ENCODE data around the gene RARB. TPM values are rescaled to one million over a fixed set of nuclear protein-coding genes. Genes with fewer than 3 reads are reported as not detected.
A peak's percentile ranks its signal among the peaks of the same experiment; 100 is the strongest.

RARB gene
- total and polyA plus RNA-seq, 9 donors: 12.0 to 23.2 (median 16.1) TPM

DNA sequence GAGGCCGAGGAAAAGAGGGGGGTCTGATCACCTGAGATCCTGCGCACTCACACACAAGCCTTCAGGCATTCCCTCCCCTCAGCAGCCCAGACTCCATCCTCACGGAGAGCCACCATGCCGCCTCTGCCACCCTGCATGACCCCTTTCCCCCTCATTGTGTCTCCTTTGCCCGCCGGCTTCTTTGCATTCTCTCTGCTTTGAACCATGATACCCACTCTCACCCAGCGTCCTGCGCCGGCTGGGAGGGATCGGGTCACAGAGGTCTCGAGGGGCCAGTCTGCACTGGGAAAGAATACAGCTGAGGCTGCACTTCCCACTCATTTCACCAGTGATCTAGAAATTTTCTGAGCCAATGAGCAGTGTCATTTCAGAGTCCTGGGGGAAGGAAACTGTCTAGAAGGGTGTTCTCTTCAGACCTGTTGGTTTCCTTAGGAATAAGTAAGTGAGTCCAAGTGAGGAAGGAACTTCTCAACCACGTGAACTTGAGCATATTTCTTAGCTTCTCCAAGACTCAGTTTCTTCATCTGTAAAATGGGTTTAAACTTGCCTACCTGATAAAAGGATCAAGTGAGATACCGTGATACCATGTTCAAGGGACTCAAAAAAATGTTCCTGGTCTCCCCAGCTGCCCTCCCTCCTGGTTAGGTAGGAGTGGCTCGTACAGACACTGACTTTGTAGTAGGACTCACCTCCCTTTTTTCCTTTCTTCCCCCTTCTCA is 139.9 kb downstream of the RARB start:
- H3K27ac ChIP-seq (ENCODE audit: low read length): no peak overlapping the region

DNA sequence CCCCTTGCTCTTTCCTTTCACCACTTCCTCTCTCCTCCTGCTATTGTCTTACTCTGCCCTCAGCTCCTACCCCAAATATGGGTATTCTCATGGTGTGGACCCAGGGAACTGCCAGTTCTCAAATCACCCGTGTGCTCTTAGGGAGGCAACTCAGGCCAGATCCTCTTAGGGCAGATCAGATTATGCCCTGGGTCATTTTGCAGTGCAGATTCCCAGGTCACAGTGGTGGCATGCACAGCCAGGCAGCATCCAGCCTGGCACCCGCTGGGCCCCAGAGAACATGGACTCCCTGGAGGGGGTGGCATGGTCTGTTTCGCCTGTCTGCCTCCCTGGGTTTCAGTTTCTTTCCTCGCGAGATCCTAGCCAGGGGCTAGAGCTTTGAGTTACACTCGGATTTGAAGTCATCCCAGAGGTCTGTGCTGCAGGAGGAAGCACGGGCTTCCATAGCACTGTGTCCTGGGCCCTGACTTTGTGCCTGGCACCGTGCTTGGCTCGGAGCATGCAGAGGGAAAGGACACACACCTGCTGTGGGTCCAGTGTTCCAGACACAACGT is 140.5 kb downstream of the RARB start:
- Histone ChIP-seq H3K27ac (ENCODE audit: low read length) (no peak overlapping the region), H3K36me3 (ENCODE audit: control insufficient read depth, insufficient read depth, low read length) (peaks cover 13% of the 10 kb centered on the region), H3K4me1 (ENCODE audit: control insufficient read depth, insufficient read depth, low read length) (peaks cover 12% of the 10 kb centered on the region), H3K4me3 (ENCODE audit: low read length) (no peak overlapping the region), H3K27me3 (ENCODE audit: control insufficient read depth, insufficient read depth, low read length) (no peaks in the 10 kb centered on the region), H3K9me3 (replicated peaks; ENCODE audit: control insufficient read depth, low read depth, low read length) (no peaks in the 10 kb centered on the region)
- no peak for DNase-seq
- WGBS (ENCODE audit: insufficient coverage): 89% methylated on average over 7 of the region's 10 CpGs

More for the DNA sequence above, 139.9 kb downstream of the RARB start:
- no peaks in the 10 kb centered on the region for H3K9me3 ChIP-seq (replicated peaks; ENCODE audit: control insufficient read depth, low read depth, low read length)
- 97% methylated on average over 13 of the region's 14 CpGs for WGBS (ENCODE audit: insufficient coverage)
- H3K27me3 ChIP-seq (ENCODE audit: control insufficient read depth, insufficient read depth, low read length): no peaks in the 10 kb centered on the region
- H3K4me1 ChIP-seq (ENCODE audit: control insufficient read depth, insufficient read depth, low read length): peaks cover 7% of the 10 kb centered on the region
- no peak for DNase-seq
- peaks cover 13% of the 10 kb centered on the region for H3K36me3 ChIP-seq (ENCODE audit: control insufficient read depth, insufficient read depth, low read length)
- no peak overlapping the region for H3K4me3 ChIP-seq (ENCODE audit: low read length)

DNA sequence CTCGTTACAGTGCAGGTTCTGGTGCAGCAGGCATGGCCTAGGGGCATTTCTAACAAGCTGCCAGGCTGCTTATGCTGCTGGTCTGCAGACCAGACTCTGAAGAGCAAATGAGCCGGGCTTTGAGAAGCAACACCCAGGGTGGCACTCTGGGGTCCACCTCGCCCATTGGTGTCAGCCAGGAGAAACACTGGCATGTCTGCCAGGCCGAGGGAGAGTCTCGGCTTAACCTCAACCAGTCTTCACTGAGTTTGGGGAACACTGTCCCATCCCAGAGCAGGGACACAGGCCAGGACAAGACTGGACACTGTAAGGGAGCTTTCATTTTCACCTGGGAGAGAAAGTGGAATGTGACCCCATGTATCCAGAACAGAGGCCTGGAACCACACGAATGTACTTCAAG is 143.2 kb downstream of the RARB start:
- H3K4me1 ChIP-seq (ENCODE audit: control insufficient read depth, insufficient read depth, low read length): peaks cover 17% of the 10 kb centered on the region
- peaks cover 8% of the 10 kb centered on the region for H3K36me3 ChIP-seq (ENCODE audit: control insufficient read depth, insufficient read depth, low read length)
- WGBS (ENCODE audit: insufficient coverage): 83% methylated on average over 4 of the region's 6 CpGs
- no peaks in the 10 kb centered on the region for H3K27me3 ChIP-seq (ENCODE audit: control insufficient read depth, insufficient read depth, low read length)
- no peak for DNase-seq
- no peaks in the 10 kb centered on the region for H3K9me3 ChIP-seq (replicated peaks; ENCODE audit: control insufficient read depth, low read depth, low read length)
- H3K27ac ChIP-seq (ENCODE audit: low read length): no peak overlapping the region
- H3K4me3 ChIP-seq (ENCODE audit: low read length): no peak overlapping the region

DNA sequence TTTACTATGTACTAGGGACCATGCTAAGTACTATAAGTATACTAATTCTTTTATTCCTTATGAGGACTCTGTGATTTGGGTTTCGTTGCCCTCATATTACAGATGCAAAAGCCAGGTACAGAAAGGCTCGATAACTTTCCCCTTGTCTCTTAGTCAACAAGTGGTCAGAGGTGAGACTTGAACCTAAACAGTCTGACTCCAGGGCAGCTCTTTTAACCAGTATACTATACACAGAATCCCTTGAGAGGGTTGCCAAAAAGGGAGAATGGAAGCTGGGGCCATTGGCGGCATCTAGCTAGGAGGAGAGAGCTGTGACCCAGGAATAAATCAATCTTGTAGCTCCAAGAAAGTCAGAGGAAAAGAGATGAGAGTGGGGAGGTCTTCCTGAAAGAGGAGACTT is 144.3 kb downstream of the RARB start:
- Histone ChIP-seq H3K4me3 (ENCODE audit: low read length) (no peak overlapping the region), H3K9me3 (replicated peaks; ENCODE audit: control insufficient read depth, low read depth, low read length) (no peaks in the 10 kb centered on the region), H3K27me3 (ENCODE audit: control insufficient read depth, insufficient read depth, low read length) (no peaks in the 10 kb centered on the region), H3K27ac (ENCODE audit: low read length) (no peak overlapping the region), H3K4me1 (ENCODE audit: control insufficient read depth, insufficient read depth, low read length) (peaks cover 21% of the 10 kb centered on the region), H3K36me3 (ENCODE audit: control insufficient read depth, insufficient read depth, low read length) (peaks cover 8% of the 10 kb centered on the region)
- DNase-seq: no peak
- WGBS (ENCODE audit: insufficient coverage): no CpG with 5 or more reads among the region's 3 CpGs

DNA sequence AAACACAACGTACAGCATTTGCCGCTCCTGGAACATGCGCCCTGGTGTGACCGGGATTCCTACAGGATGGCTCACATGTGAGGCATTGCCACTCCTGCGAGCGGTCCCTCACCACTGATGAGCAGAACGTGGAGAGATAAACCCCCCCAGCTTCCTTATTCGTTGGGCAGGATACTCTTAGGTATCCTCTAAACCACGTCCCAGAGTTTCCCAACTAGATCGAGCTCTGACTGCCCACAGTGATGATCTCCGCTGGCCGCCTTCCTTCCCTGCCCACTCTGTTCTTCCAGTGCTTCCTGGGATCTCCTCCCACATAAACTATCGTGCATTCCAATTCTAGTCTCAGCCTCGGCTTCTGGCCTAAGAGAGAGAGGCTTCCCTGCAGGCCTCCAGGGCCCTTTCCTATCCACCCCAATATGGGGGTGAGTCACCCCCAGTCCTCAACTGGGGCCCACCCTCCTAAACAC is 144.9 kb downstream of the RARB start:
- Histone ChIP-seq H3K27me3 (ENCODE audit: control insufficient read depth, insufficient read depth, low read length) (no peaks in the 10 kb centered on the region), H3K36me3 (ENCODE audit: control insufficient read depth, insufficient read depth, low read length) (peaks cover 8% of the 10 kb centered on the region), H3K27ac (ENCODE audit: low read length) (peak overlapping the region; percentile 5), H3K9me3 (replicated peaks; ENCODE audit: control insufficient read depth, low read depth, low read length) (no peaks in the 10 kb centered on the region), H3K4me1 (ENCODE audit: control insufficient read depth, insufficient read depth, low read length) (peaks cover 21% of the 10 kb centered on the region), H3K4me3 (ENCODE audit: low read length) (no peak overlapping the region)
- no peak for DNase-seq
- 71% methylated on average over 12 of the region's 14 CpGs for WGBS (ENCODE audit: insufficient coverage)

- H3K27me3 ChIP-seq (ENCODE audit: control insufficient read depth, insufficient read depth, low read length): no peaks in the 10 kb centered on the region
- peak overlapping the region; percentile 24 for H3K27ac ChIP-seq (ENCODE audit: low read length)
- no peak overlapping the region for H3K4me3 ChIP-seq (ENCODE audit: low read length)
These were observed 145.5 kb downstream of the RARB start for GRCh38 chr3:25573386-25574171.

DNA sequence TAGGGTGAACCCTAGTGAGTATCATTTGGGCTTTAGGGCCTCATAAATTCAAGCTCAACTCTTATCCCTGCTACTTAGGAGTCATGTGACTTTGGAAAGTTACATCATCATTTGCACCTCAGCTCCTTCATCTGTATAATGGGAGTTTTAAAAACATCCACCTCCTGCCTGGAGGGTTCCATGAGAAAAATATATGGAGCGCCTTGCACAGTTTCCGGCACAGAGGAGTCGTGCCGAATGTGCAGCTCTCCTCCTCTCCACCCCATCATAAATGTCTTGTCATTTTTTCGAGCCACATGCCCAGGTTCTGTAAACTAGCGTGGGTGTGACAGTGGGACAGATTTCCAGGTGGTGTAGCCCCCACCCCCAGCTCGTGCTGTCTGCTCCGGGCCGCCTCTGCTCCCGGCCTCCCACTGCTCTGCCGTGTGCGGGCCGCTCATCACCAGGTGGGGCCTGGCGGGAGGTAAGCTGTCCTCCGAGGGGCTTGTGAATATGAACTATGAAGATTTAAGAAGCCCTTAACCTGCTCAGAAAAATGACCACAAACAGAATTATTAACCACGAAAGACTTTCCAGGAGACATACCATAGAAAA is 146.2 kb downstream of the RARB start:
- Histone ChIP-seq H3K4me1 (ENCODE audit: control insufficient read depth, insufficient read depth, low read length) (peaks cover 21% of the 10 kb centered on the region), H3K36me3 (ENCODE audit: control insufficient read depth, insufficient read depth, low read length) (peaks cover 8% of the 10 kb centered on the region), H3K4me3 (ENCODE audit: low read length) (no peak overlapping the region), H3K27ac (ENCODE audit: low read length) (no peak overlapping the region), H3K27me3 (ENCODE audit: control insufficient read depth, insufficient read depth, low read length) (no peaks in the 10 kb centered on the region), H3K9me3 (replicated peaks; ENCODE audit: control insufficient read depth, low read depth, low read length) (no peaks in the 10 kb centered on the region)
- 97% methylated on average over 5 of the region's 16 CpGs for whole genome bisulfite sequencing (ENCODE audit: insufficient coverage)
- no peak for DNase-seq

More at GRCh38 chr3:25573386-25574171, 145.5 kb downstream of the RARB start:
- 90% methylated on average over 6 of the region's 19 CpGs for WGBS (ENCODE audit: insufficient coverage)
- Histone ChIP-seq H3K9me3 (replicated peaks; ENCODE audit: control insufficient read depth, low read depth, low read length) (no peaks in the 10 kb centered on the region), H3K36me3 (ENCODE audit: control insufficient read depth, insufficient read depth, low read length) (peaks cover 8% of the 10 kb centered on the region), H3K4me1 (ENCODE audit: control insufficient read depth, insufficient read depth, low read length) (peaks cover 21% of the 10 kb centered on the region)
- no peak for DNase-seq

GRCh38 chr3:25575001-25575400 is 146.9 kb downstream of the RARB start:
- H3K27ac ChIP-seq (ENCODE audit: low read length): no peak overlapping the region

DNA sequence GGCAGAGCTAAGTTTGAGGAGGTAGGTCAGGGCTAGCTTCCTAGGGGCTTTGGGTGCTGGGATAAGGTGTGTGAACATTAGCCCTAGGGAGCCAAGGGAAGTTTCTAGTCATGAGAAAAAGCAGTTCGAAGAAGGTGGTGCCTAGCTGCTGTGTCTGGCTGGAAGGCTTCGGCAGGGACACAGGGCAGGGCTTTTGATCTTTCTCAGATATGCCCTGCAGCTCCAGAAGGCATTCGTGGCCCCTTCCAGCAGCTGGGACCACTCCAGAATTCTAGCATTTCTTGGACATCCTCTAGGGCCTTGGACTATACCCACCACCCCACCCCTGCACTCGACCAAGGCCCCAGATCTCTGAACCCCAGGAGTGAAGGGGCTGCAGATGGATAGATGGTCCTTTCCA is 148.1 kb downstream of the RARB start:
- WGBS (ENCODE audit: insufficient coverage): 89% methylated on average over 2 of the region's 4 CpGs
- Histone ChIP-seq H3K4me1 (ENCODE audit: control insufficient read depth, insufficient read depth, low read length) (peaks cover 21% of the 10 kb centered on the region), H3K9me3 (replicated peaks; ENCODE audit: control insufficient read depth, low read depth, low read length) (no peaks in the 10 kb centered on the region), H3K4me3 (ENCODE audit: low read length) (no peak overlapping the region), H3K27ac (ENCODE audit: low read length) (no peak overlapping the region), H3K36me3 (ENCODE audit: control insufficient read depth, insufficient read depth, low read length) (peaks cover 12% of the 10 kb centered on the region), H3K27me3 (ENCODE audit: control insufficient read depth, insufficient read depth, low read length) (no peaks in the 10 kb centered on the region)
- no peak for DNase-seq

More at GRCh38 chr3:25575001-25575400, 146.9 kb downstream of the RARB start:
- Histone ChIP-seq H3K27me3 (ENCODE audit: control insufficient read depth, insufficient read depth, low read length) (no peaks in the 10 kb centered on the region), H3K4me3 (ENCODE audit: low read length) (no peak overlapping the region), H3K4me1 (ENCODE audit: control insufficient read depth, insufficient read depth, low read length) (peaks cover 21% of the 10 kb centered on the region), H3K36me3 (ENCODE audit: control insufficient read depth, insufficient read depth, low read length) (peaks cover 8% of the 10 kb centered on the region), H3K9me3 (replicated peaks; ENCODE audit: control insufficient read depth, low read depth, low read length) (no peaks in the 10 kb centered on the region)
- DNase-seq: no peak
- 96% methylated on average over 9 of the region's 12 CpGs for WGBS (ENCODE audit: insufficient coverage)
